ENCODE results near the gene TENM4. TPM values are rescaled to one million over a fixed set of nuclear protein-coding genes. Genes with fewer than 3 reads are reported as not detected.
"Not testable (repeated sequence)": the region's sequence is repeated elsewhere in the genome, so short reads cannot be mapped to it uniquely, and the experiment has no call there.

Gene TENM4
- total RNA-seq, 4 donors from 2014 or later = 0.02 to 0.82 (median 0.23) TPM

DNA sequence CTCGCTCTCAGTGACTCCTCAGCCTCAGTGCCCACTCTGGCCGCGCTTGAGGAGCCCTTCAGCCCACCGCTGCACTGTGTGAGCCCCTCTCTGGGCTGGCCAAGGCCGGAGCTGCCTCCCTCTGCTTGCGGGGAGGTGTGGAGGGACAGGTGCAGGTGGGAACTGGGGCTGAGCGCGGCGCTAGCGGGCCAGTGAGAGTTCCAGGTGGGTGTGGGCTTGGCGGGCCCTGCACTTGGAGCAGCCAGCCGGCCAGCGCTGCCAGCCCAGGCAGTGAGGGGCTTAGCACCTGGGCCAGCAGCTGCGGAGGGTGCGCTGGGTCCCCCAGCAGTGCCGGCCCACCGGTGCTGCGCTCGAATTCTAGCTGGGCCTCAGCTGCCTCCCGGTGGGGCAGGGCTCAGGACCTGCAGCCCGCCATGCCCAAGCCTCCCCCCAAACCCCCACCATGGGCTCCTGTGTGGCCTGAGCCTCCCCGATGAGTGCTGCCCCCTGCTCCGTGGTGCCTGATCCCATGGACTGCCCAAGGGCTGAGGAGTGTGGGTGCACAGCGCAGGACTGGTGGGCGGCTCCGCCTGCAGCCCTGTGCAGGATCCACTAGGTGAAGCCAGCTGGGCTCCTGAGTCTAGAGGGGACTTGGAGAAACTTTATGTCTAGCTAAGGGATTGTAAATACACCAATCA, 802.0 kb downstream of the TENM4 start:
- Histone ChIP-seq H3K36me3 (no peaks in the 10 kb centered on the region), H3K27me3 (peaks cover 0 to 1% (median 0%) of the 10 kb centered on the region in 3 donors), H3K9me3 (no peaks in the 10 kb centered on the region), H3K4me1 (no peaks in the 10 kb centered on the region), H3K4me3 (no peak overlapping the region), H3K27ac (no peak overlapping the region)
- DNase-seq (no peak), ATAC-seq (no peak)
- in situ Hi-C loops (cut with MboI; ENCODE audit: low sequenced_read_pairs in 4 of 4) (loop anchor here in 1 of 4 donors (25.0 kb wide), 1 partner anchor 848 kb away; no protein-coding TSS in a partner anchor), intact Hi-C loops (cut with DNase I; ENCODE audit: low total_unique reads) (no loop called here)
- TF ChIP-seq CTCF (IDR thresholded peaks at IDR 0.05 in 4 of 5, conservative IDR thresholded peaks at IDR 0.05 in 1 of 5) (no peak), POLR2A (IDR thresholded peaks at IDR 0.05) (no peak)

- H3K4me3 ChIP-seq; intact Hi-C loops (cut with DNase I; ENCODE audit: low total_unique reads); H3K27ac ChIP-seq; ATAC-seq; H3K4me1 ChIP-seq; DNase-seq; H3K36me3 ChIP-seq; H3K27me3 ChIP-seq; H3K9me3 ChIP-seq: not testable (repeated sequence)
- in situ Hi-C loops (cut with MboI; ENCODE audit: low sequenced_read_pairs in 4 of 4) = loop anchor here in 1 of 4 donors (25.0 kb wide), 1 partner anchor 850 kb away; no protein-coding TSS in a partner anchor
These were observed 803.3 kb downstream of the TENM4 start for GRCh38 chr11:78637527-78637926.

GRCh38 chr11:78635814-78636506, 804.9 kb downstream of the TENM4 start:
- intact Hi-C loops (cut with DNase I; ENCODE audit: low total_unique reads) = no loop called here
- no peaks in the 10 kb centered on the region for H3K36me3 ChIP-seq
- H3K27me3 ChIP-seq = peaks cover 0 to 3% (median 0%) of the 10 kb centered on the region in 3 donors
- DNase-seq (no peak), ATAC-seq (no peak)
- no peak overlapping the region for H3K4me3 ChIP-seq
- no peak for TF ChIP-seq POLR2A (IDR thresholded peaks at IDR 0.05)
- no peak for TF ChIP-seq CTCF (IDR thresholded peaks at IDR 0.05 in 4 of 5, conservative IDR thresholded peaks at IDR 0.05 in 1 of 5)
- H3K4me1 ChIP-seq = no peaks in the 10 kb centered on the region
- in situ Hi-C loops (cut with MboI; ENCODE audit: low sequenced_read_pairs in 4 of 4) = loop anchor here in 1 of 4 donors (25.0 kb wide), 1 partner anchor 851 kb away; no protein-coding TSS in a partner anchor
- H3K27ac ChIP-seq = no peak overlapping the region
- H3K9me3 ChIP-seq = no peaks in the 10 kb centered on the region

- no peaks in the 10 kb centered on the region for H3K36me3 ChIP-seq
- H3K4me1 ChIP-seq = no peaks in the 10 kb centered on the region
- DNase-seq (no peak), ATAC-seq (no peak)
- peaks cover 0 to 3% (median 0%) of the 10 kb centered on the region in 3 donors for H3K27me3 ChIP-seq
- no peak overlapping the region for H3K4me3 ChIP-seq
- TF ChIP-seq POLR2A (IDR thresholded peaks at IDR 0.05) (no peak), CTCF (IDR thresholded peaks at IDR 0.05 in 4 of 5, conservative IDR thresholded peaks at IDR 0.05 in 1 of 5) (no peak)
- in situ Hi-C loops (cut with MboI; ENCODE audit: low sequenced_read_pairs in 4 of 4) = loop anchor here in 1 of 4 donors (25.0 kb wide), 1 partner anchor 854 kb away; no protein-coding TSS in a partner anchor
- no peak overlapping the region for H3K27ac ChIP-seq
- intact Hi-C loops (cut with DNase I; ENCODE audit: low total_unique reads) = no loop called here
- H3K9me3 ChIP-seq = peaks cover 0 to 2% (median 0%) of the 10 kb centered on the region in 3 donors
These were observed 807.1 kb downstream of the TENM4 start for GRCh38 chr11:78633516-78634310.

All from gastrocnemius medialis (tissue), 4 donors.